ENCODE measurements around the gene SLC2A8.
A peak's percentile ranks its signal among the peaks of the same experiment; 100 is the strongest.

SLC2A8 gene

DNA sequence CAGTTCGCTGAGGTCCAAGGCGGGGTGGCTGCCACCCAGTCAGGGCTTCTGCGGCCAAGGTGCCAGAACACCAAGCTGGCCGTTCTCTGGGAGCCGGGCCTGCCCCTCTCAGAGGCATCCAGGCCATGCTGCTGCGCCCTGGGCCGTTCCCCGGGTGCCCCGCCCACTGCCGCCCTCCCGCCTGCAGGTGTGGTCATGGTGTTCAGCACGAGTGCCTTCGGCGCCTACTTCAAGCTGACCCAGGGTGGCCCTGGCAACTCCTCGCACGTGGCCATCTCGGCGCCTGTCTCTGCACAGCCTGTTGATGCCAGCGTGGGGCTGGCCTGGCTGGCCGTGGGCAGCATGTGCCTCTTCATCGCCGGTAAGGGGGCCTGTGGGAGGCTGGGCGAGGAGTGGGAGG is 7.7 kb downstream of the SLC2A8 start:
- no peak for DNase-seq

DNA sequence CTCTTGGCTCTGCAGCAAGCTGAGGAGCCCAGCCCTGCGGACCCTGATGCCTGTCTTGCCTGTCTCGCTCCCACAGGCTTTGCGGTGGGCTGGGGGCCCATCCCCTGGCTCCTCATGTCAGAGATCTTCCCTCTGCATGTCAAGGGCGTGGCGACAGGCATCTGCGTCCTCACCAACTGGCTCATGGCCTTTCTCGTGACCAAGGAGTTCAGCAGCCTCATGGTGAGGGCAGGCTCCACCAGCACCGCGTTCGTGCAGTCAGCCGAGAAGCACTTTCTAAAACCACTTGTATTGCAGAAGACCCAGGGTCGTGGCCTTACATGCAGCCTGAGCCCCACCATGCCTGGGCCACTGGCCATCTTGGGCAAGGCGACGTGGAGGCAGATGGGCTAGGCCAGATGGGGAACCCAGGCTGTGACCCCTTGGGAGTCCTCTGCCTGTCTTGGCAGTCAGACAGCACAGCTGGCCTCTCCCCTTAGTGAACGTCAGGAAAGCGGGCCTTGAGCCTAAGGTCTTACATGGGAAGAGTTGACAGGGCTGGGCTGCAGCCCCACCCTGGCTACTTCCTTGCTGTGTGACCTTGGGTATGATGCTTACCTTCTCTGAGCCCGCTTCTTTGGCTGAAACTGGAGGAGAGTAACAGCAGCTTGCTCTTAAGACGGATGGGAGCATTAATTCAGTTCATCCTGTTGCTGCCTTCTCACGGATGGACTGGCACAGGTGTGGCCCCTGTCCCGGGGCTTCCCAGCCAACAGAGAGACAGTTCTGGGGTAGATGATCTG is 8.6 kb downstream of the SLC2A8 start:
- no peak for DNase-seq

DNA sequence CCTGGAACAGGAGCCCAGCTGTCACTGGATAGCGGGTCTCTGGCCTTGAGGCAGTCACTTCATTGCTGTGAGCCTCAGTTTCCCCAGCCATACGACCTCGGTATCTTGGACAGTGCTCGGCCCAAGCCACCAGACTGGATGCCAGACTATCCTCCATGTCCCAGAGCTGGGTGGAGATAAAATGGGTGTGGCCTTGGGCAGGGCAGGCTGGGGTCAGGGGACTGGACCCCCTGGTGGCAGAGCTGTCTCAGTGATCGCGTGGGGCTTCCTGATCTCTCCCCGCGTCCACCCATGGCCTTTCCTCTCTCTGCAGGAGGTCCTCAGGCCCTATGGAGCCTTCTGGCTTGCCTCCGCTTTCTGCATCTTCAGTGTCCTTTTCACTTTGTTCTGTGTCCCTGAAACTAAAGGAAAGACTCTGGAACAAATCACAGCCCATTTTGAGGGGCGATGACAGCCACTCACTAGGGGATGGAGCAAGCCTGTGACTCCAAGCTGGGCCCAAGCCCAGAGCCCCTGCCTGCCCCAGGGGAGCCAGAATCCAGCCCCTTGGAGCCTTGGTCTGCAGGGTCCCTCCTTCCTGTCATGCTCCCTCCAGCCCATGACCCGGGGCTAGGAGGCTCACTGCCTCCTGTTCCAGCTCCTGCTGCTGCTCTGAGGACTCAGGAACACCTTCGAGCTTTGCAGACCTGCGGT is 10.0 kb downstream of the SLC2A8 start:
- DNase-seq = no peak

DNA sequence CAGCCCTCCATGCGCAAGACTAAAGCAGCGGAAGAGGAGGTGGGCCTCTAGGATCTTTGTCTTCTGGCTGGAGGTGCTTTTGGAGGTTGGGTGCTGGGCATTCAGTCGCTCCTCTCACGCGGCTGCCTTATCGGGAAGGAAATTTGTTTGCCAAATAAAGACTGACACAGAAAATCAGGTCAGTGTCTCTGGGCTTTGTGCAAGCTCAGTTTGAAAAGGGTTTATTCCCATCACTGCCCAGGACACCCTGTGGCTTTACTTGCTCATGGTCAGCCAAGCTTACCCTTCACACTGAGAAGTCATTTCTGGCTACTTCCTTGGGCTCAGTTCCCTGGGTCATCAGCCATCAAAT is 10.5 kb downstream of the SLC2A8 start:
- no peak for DNase-seq

DNA sequence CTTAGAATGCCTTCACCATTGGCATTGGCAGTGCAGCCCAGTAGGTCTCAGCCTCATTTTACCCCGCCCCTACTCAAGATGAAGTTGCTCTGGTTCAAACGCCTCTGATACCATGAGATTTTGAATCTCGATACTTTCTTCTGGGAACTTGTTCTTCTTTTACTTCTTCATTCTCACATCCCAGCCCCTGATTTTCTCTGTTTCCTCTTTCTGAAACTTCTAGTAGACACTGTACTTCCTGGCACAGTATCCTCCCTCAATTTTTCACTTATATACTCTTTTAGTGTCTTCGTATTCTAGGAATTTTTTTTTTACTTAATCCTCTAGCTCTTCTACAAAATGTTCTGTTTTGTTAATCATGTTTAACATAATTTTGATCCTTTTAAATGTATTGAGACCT is 14.2 kb downstream of the SLC2A8 start:
- DNase-seq = no peak

DNA sequence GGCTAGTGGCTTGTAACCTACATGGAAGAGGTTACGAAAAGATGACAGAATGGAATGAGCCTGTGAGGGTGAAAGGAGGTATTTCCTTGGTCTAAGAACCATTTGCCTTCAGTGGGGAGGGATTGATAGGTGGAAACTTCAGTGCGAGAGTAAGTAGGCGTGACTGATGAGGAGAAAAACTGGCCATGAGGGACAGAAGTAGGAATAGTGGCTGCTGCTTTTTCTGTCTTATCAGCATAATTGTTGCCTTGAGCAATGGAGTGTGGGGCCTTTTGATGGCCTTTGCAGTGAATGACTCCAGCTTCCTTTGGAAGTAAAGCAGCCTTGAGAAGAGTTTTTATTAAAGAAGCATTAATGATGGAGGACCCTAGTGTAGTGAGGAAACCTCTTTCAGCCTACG is 18.2 kb downstream of the SLC2A8 start:
- no peak for DNase-seq

DNA sequence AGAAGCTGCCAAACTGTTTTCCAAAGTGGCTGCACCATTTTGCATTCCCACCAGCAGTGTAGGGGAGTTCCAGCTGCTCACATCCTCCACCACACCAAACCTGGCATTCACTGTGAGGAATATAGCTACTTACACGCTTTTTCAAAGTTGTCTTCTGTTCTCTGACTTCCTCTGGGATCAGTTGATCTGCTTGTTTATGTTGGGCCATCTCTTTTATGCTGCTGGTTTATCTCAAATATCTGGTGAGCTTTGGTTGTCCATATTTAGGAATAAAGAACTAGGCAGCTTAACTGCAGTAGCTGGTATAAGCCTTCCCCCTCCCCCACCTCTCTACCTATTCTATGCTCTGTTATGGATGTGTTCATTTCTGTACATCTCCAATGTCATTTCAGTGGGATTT is 18.7 kb downstream of the SLC2A8 start:
- no peak for DNase-seq

DNA sequence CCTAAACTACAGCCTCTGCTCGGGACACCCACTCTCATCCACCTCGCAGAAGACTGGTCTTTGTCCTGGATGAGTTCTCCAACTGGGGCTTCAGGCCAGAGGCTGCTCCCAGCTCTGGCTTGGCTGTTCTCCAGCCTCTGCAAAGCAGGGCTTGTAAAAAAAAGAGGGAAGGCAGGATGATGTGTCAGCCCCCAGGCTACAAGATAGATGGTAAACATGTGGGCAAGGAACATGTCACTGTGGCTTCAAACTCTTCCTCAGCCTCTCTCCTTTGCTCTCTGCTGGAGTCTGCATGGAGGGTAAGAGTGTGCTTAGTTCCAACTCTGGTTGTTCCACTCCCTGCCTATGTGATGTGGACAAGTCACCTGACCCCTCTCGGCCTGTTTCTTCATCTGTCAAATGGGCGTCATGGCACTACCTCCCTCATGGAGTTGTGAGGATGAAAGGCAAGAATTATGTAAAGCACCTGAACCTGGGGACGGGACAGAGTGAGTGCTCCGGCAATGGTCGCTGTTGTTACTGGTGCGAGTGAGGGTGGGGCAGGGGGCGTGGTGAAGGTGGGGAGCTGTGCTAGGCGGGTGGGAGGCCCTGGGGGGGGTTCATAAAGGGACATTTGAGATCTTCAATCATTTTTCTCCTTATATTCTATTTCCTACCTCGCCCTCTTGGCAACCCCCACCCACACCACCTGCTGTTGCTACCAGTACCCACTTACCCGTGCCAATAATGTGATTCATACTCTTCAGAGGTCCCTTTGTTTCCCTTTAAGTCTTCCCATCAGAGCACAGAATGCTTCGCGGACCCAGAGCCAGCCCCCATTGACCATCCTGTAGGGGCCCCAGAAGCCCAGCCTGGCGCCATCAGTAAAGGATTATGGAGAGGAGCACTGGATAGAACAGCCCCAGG is 20.4 kb downstream of the SLC2A8 start:
- DNase-seq = no peak

DNA sequence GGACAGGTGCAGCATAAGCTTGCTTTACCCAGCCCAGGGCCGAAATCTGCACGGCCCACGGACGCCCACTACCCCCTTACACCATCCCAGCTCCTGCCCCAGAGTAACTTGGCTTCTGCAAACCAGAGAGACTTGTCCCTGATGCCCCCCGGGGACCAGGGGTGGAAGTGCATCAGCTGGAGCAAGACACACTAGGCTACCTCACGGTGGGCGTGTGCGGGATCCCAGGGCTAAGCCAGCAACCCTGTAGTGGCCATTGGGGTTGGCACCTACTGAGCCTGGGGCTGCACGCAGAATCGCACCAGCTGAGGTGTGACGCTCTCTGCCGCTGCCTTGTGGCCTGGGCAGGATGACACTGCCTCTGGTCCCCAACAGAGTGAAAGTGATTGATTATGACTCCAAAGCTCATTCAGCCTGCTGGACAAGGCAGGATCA is 21.1 kb downstream of the SLC2A8 start:
- peak; percentile 45 for DNase-seq

DNA sequence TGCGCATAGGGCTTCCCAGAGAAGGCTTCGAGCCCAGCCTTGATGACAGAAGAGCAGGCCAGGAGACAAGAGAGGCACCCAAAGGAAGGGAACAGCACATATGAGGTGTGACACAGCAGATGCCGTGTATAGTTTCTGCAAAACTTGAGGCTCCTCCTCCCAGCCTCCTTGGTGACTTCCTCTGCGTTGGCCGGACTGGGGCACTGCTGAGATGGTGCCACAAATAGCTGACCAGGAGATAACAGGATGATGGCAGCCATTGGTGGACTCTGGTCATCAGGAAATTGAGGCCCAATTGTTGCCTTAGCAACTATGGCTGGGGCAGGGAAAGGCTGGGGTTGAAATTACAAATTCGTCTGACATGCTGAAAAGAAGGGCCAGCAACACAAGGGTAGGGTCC is 22.4 kb downstream of the SLC2A8 start:
- DNase-seq = no peak

DNA sequence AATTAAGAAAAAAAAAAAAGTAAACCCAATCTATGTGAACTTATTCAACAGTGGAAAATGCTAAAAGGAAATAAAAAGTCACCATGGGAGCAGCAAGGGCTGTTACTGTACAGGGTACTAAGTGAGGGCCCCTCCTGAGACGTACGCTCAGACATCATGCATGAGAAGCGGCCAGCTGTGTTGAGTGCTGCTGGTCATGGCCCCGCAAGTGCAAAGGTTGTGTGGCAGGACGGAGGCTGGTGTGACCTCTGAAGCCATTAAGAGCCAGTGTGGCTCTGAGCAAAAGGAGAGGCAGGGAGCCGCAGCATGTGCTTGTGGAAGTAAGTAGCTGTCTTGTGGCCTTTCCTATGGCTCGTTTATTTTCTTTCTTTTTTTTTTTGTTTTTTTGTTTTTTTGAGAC is 24.1 kb downstream of the SLC2A8 start:
- DNase-seq = no peak

DNA sequence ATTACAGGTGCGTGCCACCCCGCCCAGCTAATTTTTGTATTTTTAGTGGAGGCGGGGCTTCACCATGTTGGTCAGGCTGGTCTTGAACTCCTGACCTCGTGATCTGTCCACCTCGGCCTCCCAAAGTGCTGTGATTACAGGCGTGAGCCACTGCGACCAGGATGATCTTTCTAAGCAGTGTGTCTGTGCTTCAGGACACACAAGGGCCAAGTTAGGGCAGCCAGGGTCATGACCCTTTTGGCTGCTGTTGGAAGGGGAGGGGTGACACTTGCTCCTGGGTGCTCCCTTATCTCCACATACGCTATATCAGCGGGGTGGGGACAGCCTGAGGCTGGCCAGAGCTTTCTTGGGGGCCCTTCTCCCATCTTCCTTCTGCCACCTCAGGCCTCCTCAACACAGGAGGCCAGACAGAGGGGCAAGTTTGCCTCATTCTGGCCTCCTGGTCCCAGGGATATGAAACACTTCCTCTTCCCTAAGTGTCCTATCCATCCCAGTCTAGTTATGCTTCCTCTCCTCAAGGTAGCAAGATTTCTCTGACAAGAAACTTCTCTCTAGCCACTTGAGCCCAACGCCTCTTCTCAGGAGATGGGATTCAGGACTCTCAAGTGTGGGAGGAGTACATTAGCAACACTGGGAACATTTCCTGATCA is 25.3 kb downstream of the SLC2A8 start:
- no peak for DNase-seq

DNA sequence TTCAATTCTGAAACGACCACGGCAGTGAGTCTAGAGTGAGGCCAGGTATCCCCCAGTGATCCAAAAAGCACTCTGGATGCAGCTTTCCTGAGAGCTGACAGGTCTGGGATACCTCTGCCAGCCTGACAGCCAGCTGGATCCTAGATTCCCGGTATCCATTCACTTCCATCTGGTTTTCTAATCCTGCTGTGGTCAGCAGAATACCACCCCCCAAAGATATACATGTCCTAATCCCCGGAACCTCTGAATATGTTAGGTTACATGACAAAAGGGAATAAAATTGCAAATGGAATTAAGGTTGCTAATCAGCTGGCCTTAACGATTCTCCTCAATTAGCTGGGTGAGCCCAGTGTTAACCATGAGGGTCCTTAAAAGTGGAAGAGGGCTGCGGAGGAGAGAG is 25.8 kb downstream of the SLC2A8 start:
- no peak for DNase-seq

DNA sequence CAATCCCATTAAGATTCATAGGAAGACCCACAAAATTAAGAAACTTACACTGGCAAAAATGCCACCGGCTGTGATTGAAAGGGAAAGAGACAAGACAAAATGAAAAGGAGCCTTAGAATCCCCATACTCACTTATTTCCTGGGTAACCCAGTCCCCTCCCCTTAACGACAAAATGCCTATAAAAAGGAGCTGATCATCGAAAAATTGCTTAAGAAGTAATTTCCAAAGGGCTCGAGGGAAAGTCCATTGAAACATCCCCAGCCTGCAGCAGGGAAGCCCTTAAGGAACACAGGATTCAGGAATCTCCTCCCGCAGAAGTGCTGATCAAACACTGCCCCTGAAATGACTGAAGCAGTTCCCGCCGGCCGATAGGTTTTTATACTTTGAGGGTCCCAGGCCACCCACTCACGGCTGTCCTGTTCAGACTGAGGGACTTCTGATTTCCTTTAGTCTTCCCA is 26.5 kb downstream of the SLC2A8 start:
- DNase-seq = no peak

DNA sequence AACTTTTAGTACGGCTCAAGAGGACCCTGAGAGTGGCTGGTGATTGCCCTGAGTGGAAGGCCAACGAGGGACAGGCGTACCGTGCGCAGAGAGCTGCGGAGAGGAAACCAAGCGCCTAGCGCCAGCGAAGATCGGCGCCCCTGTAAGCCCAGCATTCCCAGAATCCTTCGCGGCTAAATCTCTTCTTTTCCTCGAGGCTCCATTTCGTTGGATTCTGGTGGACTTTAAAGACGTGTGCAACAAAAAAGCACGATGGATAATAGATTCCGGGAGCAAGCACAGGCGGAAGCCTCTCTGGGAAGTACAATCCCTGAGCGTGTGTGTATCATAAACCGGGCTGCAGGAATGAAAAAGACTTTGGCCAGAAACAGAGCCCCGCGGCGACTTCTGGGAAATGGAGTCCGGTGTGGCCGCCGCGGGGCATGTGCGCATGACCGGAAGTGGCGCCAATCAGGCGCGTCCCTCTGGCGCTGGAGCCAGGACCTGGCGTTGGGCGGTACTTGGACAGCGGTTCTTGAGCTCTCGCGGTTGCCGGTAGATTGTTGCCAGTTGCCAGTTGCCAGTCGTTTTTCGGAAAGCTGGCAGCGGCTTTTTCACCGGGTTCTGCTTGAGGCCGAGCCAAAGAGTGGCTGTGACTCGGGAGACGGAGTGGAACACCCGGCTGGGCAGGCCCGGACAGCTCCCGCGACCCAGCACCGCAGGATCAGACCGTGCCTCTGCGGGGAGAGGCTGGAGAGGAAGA is 27.1 kb downstream of the SLC2A8 start, which contains the start of gene ZNF79:
Gene ZNF79, plus strand, starts transcription at position 449 of the 742 bp plus-strand sequence. CDS start 406 bp downstream, outside the sequence.
- peak; percentile 86 for DNase-seq

DNA sequence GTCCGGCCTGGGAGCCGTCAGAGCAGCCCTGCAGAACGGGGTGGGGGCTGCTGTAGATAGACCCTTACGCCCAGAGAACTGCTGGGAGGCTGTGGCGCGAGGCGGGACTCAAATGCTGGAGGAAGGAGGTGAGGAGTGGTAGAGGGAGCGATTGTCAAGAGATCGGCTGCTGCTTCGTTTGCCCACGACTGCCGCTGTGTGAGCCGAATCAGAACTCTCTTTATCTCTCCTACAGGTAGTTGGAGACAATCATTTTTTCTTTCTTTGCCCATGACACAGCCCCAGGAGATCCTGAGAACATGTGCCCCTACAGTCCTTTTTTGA is 27.7 kb downstream of the SLC2A8 start:
- peak; percentile 41 for DNase-seq

DNA sequence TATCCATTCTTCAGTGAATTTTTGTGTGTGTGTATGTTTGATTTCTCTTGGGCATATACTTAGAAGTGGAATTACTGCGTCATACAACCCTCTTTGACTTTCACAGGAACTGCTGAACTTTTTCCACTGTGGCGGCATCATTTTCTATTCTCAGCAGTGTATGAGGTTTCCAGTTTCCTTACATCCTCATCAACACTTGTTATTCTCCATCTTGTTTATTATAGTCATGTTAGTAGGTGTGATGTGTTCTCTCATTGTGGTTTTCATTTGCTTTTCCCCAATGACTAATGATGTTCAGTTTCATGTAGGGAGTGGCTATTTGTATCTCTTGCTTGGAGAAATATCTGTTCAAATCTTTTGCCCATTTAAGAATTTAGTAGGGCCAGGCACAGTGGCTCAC is 29.8 kb downstream of the SLC2A8 start:
- no peak for DNase-seq

DNA sequence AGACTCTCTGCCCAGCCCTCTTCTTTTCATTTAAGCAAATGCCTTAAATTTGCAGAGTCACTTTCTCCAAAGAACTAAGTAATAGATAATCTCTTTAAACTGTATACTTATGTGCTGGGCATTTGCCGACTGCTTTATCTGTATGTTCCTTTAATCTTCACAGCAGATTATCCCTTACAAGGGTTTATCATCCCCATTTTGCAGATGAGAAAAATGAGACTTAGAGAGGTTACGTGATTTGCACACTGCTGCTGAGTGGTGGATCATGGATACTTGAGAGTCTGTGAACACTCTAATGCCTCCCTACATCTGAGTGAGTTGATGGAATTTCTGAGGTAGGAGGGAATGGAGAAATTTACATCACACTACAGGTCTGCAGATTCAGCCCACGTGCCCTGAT is 31.4 kb downstream of the SLC2A8 start:
- no peak for DNase-seq

DNA sequence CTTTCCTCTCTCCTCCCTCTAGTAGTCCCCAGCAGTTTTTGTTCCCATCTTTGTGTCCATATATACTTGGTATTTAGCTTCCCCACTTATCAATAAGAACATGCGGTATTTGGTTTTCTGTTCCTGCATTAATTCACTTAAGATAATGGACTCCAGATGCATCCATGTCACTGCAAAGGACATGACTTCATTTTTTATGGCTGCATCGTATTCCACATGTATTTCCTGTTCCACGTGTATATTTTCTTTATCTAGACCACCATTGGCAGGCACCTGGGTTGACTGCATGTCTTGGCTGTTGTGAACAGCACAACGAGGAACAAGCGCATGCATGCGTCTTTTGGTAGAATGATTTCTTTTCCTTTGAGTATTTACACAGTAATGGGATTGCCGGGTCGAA is 33.4 kb downstream of the SLC2A8 start:
- DNase-seq = no peak

DNA sequence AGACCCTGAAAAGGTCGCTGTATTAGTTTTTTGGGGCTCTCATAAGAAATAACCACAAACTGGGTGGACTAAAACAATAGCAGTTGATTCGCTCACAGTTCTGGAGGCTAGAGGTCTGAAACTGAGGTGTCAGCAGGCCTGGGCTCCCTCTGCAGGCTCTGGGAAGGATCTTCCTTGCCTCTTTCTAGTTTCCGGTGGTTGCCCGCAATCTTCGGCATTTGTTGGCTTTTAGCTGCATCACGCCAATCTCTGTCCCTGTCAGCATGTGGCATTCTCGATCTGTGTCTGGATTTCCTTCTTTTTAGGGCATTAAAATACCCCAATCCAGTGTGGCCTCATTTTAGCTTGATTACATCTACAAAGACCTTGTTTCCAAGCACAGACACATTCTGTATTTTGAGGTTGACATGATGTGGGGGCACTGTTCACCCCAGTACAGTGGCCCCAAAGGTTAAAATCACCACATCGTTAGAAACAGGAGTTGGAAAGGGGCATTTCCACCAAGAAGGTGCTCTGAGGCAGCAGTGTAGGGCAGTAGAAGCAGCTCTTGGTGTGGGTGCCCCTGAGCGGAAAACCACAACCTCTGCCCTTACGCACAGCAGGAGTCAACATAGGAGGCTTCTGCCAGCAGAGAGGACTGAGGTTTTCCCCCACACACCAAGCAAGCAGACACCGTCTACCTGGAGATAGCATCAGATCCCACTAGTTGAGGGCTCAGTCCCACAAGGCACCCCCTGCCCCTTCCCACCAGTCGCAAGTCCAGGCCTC is 40.7 kb downstream of the SLC2A8 start:
- peak; percentile 32 for DNase-seq

DNA sequence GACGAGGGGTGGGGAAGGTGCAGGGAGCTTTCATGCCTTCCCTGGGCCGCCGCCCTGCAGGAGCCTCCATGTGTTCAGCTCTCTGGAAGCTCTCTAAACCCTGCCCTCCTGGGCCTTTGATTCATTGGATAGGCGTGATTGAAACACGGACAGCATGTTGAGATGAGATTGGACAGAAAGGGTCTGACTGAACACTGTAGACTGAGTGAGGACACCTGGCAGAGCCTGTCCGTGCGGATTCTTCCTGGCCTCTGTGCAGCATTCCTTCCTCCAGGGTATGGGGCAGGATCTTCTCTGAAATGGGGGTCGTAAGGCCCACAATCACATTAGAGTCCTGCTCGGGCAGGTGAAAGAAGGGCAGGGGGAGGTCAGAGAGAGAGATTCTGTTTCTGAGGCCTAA is 41.4 kb downstream of the SLC2A8 start:
- DNase-seq = no peak
